ENCODE data around the gene P4HA3.

DNA sequence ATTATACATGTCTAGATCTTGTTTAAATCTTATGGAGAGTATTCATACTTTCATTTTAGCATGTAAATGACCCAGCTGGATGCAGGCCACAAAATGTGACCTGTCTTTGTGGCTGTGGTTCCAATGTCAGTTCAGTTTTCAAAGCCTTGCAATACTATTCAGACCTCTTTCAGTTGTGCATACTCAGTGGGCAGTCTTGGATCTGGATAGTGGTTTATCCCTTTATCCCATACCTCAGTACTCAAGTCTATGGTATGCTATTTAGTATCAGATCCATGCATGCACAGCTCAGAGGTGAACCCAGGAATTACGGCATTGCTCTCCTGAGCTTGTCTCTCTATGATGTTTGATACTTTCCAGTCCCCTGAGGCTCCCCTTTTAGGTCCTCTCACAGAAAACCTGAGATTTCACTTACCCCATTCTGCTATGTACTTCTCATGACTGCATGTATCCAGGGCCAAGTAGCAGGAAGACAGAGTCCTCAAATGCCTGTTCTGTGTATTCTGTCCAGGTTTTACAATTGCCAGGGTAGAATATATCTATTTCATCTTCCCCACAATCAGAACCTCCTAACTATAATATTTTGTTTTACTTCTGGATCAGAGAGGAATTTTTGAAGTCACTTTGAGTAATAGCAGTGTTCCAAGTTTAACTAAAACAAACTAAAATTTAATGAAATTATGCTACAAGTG lies 6.9 kb upstream of the P4HA3 start:
- TF ChIP-seq, protein P1, sequence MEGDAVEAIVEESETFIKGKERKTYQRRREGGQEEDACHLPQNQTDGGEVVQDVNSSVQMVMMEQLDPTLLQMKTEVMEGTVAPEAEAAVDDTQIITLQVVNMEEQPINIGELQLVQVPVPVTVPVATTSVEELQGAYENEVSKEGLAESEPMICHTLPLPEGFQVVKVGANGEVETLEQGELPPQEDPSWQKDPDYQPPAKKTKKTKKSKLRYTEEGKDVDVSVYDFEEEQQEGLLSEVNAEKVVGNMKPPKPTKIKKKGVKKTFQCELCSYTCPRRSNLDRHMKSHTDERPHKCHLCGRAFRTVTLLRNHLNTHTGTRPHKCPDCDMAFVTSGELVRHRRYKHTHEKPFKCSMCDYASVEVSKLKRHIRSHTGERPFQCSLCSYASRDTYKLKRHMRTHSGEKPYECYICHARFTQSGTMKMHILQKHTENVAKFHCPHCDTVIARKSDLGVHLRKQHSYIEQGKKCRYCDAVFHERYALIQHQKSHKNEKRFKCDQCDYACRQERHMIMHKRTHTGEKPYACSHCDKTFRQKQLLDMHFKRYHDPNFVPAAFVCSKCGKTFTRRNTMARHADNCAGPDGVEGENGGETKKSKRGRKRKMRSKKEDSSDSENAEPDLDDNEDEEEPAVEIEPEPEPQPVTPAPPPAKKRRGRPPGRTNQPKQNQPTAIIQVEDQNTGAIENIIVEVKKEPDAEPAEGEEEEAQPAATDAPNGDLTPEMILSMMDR (IDR thresholded peaks at IDR 0.05): no peak
- TF ChIP-seq POLR2A (IDR thresholded peaks at IDR 0.05): no peak
